Esophagus squamous epithelium (tissue), 5 donors: ENCODE results near the gene IER5L. TPM values are rescaled to one million over a fixed set of nuclear protein-coding genes. Genes with fewer than 3 reads are reported as not detected.
"Not testable (repeated sequence)": the region's sequence is repeated elsewhere in the genome, so short reads cannot be mapped to it uniquely, and the experiment has no call there.

ENCODE experiments used
- DNase-seq: peaks from one replicate; lab custom pipeline; 2025; lab: John Stamatoyannopoulos, UW
- H3K27ac ChIP-seq, 4 donors: fragments of 200-600 bp; sonication (generic); one replicate each; pipeline ENCODE4 v1.5.1; 2016 to 2019; ENCODE audit warnings: mild to moderate bottlenecking in 1 of 4
- H3K27me3 ChIP-seq, 4 donors: fragments of 200-600 bp; sonication (generic); 1 replicate in 3 of 4; 2 replicates in 1 of 4; pipeline versions ENCODE4 v1.5.1 to v1.6.0; 2017 to 2021; ENCODE audit warnings: antibody characterized with exemption in 1 of 4
- H3K36me3 ChIP-seq, 3 donors: fragments of 200-600 bp; sonication (generic); one replicate each; pipeline ENCODE4 v1.5.1; 2016 to 2019
- H3K4me1 ChIP-seq, 3 donors: fragments of 200-600 bp; sonication (generic); one replicate each; pipeline ENCODE4 v1.5.1; 2017 to 2019
- H3K4me3 ChIP-seq, 4 donors: fragments of 200-600 bp; sonication (generic); 1 replicate in 3 of 4; 2 replicates in 1 of 4; pipeline ENCODE4 v1.5.1; 2016 to 2019; ENCODE audit warnings: mild to moderate bottlenecking in 2 of 4, moderate library complexity in 1 of 4
- H3K9me3 ChIP-seq, 3 donors: fragments of 200-600 bp; sonication (generic); one replicate each; pipeline ENCODE4 v1.5.1; 2016 to 2019
- POLR2A ChIP-seq, 4 donors: fragments of 450-650 bp; IDR thresholded peaks; one replicate each; pipeline ENCODE4 v1.6.1; 2017; ENCODE audit warnings: antibody characterized with exemption in 4 of 4, mild to moderate bottlenecking in 4 of 4, moderate library complexity in 3 of 4
- WGBS, 2 donors: methylation state at CpG; one replicate each; pipeline ENCODE4 v1.1.5; 2018; 5-methylcytosine and 5-hydroxymethylcytosine counted together
- intact Hi-C: fragments of 100-400 bp; cut with DNase I; formaldehyde crosslinking; loops from one replicate; pipeline ENCODE4 v1.15.0; 2022
- total RNA-seq, 4 donors: library from RNA; depleted of rRNA; stranded (reverse); fragments of >200 nt; gene quantifications; one replicate each; pipeline ENCODE4 v1.1.0, GENCODE V29; 2016
- TF ChIP-seq, protein P1 (sequence below), 6 experiments: fragments of 450-650 bp in 4 of 6; fragments of 200-600 bp in 2 of 6; sonication (generic) in 2 of 6; IDR thresholded peaks; one replicate each; pipeline ENCODE4 v1.5.1; 2016 to 2019; ENCODE audit warnings: antibody characterized with exemption in 6 of 6, mild to moderate bottlenecking in 4 of 6, moderate library complexity in 4 of 6
- donor health status: DM: yes; HTN: yes; CAD: no.

The IER5L gene
- total RNA-seq, 4 donors from 2014 or later: 6.1 to 8.7 (median 7.2) TPM

DNA sequence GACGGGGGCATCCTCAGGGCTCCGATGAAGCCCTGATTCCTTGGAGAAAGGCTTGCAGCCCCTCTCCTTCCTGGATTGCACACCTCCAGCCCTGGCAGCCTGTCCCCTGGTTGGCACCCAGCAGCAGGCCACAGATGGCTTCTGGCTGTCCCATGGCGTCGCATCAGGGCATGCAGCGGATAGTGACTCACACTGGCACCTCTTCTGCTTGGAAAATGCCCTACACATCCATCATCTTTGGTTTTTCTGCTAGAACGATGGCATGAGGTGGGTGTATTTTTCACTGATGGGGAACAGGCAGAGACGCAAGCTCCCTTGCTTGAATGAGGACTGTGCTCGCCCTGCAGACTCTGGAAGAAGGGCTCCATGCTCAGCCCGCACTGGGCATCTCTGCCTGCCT is 23.2 kb upstream of the IER5L start:
- Histone ChIP-seq H3K27me3 (no peaks in the 10 kb centered on the region), H3K36me3 (no peaks in the 10 kb centered on the region), H3K4me1 (peaks cover 9 to 34% (median 21%) of the 10 kb centered on the region in 3 donors), H3K4me3 (no peak overlapping the region), H3K9me3 (no peaks in the 10 kb centered on the region), H3K27ac (peak overlapping the region in 1 of 4 donors; percentile 16)
- no peak for DNase-seq
- 43 to 73% methylated on average over 5 to 9 of the region's 9 CpGs for WGBS, 2 donors
- intact Hi-C loops: no loop called here
- TF ChIP-seq POLR2A (IDR thresholded peaks at IDR 0.05): no peak

DNA sequence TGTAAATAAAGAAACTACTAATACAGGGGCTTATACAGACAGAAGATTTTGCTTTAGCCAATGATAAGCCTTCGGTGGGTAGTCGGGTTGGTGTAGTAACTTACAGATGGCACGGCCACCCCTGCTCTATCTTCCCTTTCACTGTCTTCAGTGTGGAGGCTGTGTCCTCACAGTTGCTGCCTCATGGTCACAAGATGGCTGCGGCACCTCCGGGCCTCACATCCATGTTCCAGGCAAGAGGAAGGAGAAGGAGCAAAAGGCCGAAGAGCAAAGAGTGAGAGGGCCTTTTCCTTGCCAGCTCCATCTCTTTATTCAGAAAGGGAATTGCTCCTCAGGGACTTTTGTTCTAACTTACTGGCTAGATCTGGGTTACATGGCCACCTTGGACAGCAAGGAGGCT is 22.2 kb upstream of the IER5L start:
- TF ChIP-seq POLR2A (IDR thresholded peaks at IDR 0.05): no peak
- TF ChIP-seq, protein P1, sequence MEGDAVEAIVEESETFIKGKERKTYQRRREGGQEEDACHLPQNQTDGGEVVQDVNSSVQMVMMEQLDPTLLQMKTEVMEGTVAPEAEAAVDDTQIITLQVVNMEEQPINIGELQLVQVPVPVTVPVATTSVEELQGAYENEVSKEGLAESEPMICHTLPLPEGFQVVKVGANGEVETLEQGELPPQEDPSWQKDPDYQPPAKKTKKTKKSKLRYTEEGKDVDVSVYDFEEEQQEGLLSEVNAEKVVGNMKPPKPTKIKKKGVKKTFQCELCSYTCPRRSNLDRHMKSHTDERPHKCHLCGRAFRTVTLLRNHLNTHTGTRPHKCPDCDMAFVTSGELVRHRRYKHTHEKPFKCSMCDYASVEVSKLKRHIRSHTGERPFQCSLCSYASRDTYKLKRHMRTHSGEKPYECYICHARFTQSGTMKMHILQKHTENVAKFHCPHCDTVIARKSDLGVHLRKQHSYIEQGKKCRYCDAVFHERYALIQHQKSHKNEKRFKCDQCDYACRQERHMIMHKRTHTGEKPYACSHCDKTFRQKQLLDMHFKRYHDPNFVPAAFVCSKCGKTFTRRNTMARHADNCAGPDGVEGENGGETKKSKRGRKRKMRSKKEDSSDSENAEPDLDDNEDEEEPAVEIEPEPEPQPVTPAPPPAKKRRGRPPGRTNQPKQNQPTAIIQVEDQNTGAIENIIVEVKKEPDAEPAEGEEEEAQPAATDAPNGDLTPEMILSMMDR (IDR thresholded peaks at IDR 0.05): no peak
- peaks cover 9 to 34% (median 21%) of the 10 kb centered on the region in 3 donors for H3K4me1 ChIP-seq
- no peak overlapping the region for H3K4me3 ChIP-seq
- H3K27me3 ChIP-seq: peaks cover 0 to under 1% (median 0%) of the 10 kb centered on the region in 4 donors
- no peak for DNase-seq
- intact Hi-C loops: no loop called here
- H3K36me3 ChIP-seq: no peaks in the 10 kb centered on the region
- no peaks in the 10 kb centered on the region for H3K9me3 ChIP-seq
- WGBS, 2 donors: 88 to 96% methylated on average over 6 of the region's 6 CpGs
- no peak overlapping the region for H3K27ac ChIP-seq

DNA sequence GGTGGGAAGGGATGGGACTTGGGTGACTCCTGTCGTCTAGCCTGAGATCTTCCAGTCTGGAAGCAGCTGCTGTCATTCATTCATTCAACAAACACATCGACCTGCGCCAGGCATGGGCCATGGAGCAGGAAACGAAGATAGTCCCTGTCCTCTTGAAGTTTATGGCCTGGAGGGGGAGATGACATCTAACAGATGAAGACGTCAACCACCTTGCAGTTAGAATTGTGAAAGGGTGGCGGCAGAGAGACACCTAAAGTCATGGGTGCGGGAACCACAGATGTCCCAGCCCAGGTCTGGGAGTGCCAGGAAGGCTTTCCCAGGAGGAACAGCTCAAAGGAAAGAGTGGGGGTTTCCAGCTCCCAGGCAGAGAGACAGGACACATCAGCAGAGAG is 21.0 kb upstream of the IER5L start:
- no peak overlapping the region for H3K4me3 ChIP-seq

DNA sequence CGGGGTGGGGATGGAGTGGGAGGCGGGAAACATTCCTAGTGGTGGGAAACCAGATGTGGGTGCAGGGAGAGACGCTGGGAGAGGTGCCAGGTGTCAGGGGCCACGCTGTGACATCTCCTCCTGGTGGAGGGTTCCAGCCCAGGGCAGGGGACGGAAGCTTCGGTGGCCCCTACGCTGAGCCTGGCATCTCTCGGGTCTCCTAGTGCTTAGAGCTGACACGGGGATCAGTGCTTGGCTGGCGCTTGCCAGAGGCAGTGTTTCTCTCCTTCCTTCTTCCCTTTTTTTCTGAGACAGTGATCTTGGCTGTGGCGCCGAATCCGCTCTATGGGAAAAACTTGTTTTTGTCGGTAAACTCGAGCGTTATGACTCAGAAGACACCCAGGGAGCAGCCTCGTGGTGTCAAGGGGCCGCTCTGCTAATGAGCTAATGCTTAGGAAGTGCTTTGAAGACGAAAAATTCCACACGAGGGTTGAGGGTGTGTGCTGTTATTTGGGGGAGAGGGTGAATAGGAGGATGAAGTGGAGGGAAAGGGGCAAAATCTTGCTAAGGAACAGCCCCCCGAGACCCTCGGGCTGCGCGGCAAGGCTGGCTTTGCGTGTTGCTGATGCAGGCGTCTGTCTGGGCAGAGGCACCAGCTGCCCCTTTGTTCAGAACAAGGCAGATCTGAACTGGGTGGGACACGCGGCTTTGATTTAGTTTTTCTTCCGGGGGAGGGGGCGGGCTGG is 20.4 kb upstream of the IER5L start:
- DNase-seq: no peak
- peak overlapping the region; percentile 52 to 88 (median 79) for H3K27ac ChIP-seq
- H3K4me3 ChIP-seq: peak overlapping the region in 3 of 4 donors; percentile 1 to 43 (median 4)
- no peaks in the 10 kb centered on the region for H3K36me3 ChIP-seq
- 17 to 25% methylated on average over 19 to 23 of the region's 30 CpGs for WGBS, 2 donors
- H3K4me1 ChIP-seq: peaks cover 9 to 31% (median 19%) of the 10 kb centered on the region in 3 donors
- H3K9me3 ChIP-seq: no peaks in the 10 kb centered on the region
- H3K27me3 ChIP-seq: peaks cover 0 to 16% (median 0%) of the 10 kb centered on the region in 4 donors
- intact Hi-C loops: loop anchor here (10.0 kb wide), 1 partner anchor 106 kb away; no protein-coding TSS in a partner anchor
- TF ChIP-seq, protein P1 (IDR thresholded peaks at IDR 0.05): peak in 1 of 6 experiments; percentile 4
- TF ChIP-seq POLR2A (IDR thresholded peaks at IDR 0.05): no peak

More for the DNA sequence above, 21.0 kb upstream of the IER5L start:
- TF ChIP-seq POLR2A (IDR thresholded peaks at IDR 0.05): no peak
- TF ChIP-seq, protein P1 (IDR thresholded peaks at IDR 0.05): no peak
- Histone ChIP-seq H3K36me3 (no peaks in the 10 kb centered on the region), H3K27me3 (peaks cover 0 to 10% (median 0%) of the 10 kb centered on the region in 4 donors), H3K27ac (peak overlapping the region; percentile 52 to 88 (median 79)), H3K4me1 (peaks cover 9 to 34% (median 21%) of the 10 kb centered on the region in 3 donors), H3K9me3 (no peaks in the 10 kb centered on the region)
- WGBS, 2 donors: 57 to 62% methylated on average over 3 to 7 of the region's 7 CpGs
- no peak for DNase-seq
- intact Hi-C loops: loop anchor here (10.0 kb wide), 1 partner anchor 106 kb away; no protein-coding TSS in a partner anchor

DNA sequence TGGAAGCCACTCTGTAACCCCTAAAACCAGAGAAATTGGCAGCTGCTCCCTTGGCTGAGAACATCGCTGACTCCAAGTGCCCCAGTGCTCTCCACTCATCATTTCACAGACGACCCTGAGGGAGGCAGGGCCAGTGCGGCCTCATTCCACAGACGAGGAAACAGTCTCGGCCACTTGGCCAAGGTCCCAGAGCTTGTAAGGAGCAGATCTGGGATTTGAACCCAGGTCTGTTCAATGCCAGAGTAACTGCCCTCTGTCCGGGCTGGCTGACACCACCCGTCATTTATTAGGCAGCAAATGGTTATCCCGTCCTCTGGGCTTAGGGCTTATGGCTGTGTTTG is 19.9 kb upstream of the IER5L start:
- Histone ChIP-seq H3K27ac (peak overlapping the region; percentile 52 to 88 (median 79)), H3K9me3 (no peaks in the 10 kb centered on the region), H3K4me3 (peak overlapping the region in 3 of 4 donors; percentile 1 to 43 (median 4)), H3K27me3 (peaks cover 0 to 18% (median 0%) of the 10 kb centered on the region in 4 donors), H3K4me1 (peaks cover 5 to 25% (median 15%) of the 10 kb centered on the region in 3 donors), H3K36me3 (no peaks in the 10 kb centered on the region)
- TF ChIP-seq POLR2A (IDR thresholded peaks at IDR 0.05): no peak
- TF ChIP-seq, protein P1 (IDR thresholded peaks at IDR 0.05): no peak
- no peak for DNase-seq
- WGBS, 2 donors: 15 to 40% methylated on average over 1 to 4 of the region's 8 CpGs
- intact Hi-C loops: loop anchor here (10.0 kb wide), 1 partner anchor 107 kb away; no protein-coding TSS in a partner anchor

DNA sequence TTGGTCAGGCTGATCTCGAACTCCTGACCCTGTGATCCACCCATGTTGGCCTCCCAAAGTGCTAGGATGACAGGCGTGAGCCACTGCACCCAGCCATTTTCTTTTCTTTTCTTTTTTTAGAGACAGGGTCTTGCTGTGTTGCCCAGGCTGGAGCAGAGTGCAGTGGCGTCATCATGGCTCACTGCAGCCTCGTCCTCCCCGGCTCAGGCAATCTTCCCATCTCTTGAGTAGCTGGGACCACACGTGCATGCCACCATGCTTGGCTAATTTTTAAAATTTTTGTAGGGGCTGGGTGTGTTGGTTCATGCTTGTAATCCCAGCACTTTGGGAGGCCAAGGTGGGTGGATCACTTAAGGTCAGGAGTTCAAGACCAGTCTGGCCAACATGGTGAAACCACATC is 19.0 kb upstream of the IER5L start:
- Histone ChIP-seq H3K4me1 (peaks cover 5 to 19% (median 15%) of the 10 kb centered on the region in 3 donors), H3K27me3 (peaks cover 0 to 18% (median 0%) of the 10 kb centered on the region in 4 donors)
- not testable (repeated sequence) for DNase-seq, H3K36me3 ChIP-seq, H3K27ac ChIP-seq, H3K9me3 ChIP-seq, H3K4me3 ChIP-seq
- intact Hi-C loops: loop anchor here (10.0 kb wide), 1 partner anchor 108 kb away; no protein-coding TSS in a partner anchor
- 86 to 88% methylated on average over 2 to 6 of the region's 6 CpGs for WGBS, 2 donors
